ENCODE data around the gene NFIA.

The NFIA gene

DNA sequence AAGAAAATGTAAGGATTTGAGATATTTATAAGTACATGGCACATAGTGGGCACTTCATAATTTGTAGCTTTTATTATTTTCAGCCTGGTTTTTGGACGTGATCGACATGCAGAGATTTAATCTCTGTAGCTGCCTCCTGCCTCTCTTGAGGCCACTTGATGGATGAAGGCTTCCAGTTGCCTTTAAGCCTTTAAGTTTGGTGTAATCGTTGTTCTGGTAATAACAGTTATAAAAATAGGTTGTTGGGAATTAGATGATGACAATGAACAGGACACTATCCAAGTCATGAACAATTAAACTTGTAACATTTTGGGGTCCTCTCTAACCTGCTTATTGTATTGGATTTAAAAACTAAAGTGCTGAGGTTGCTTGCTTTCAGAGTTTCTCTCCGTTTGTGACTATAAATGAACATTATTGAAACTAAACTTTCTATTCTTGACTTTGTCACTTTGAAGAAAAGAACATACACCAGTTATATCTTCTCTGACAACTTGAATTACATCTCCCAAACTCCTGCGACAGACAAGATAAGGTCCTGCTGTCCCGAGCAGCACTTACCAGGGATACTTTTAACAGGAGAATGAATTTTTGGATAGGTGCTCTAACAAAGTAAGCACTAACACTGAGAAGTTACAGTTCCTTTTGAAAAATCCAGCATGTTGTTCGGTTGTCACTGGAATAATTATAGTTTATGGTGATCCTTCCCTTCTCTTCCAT, 295.0 kb downstream of the NFIA start:
- TF ChIP-seq EP300 (IDR thresholded peaks at IDR 0.05; ENCODE audit: borderline replicate concordance), result no peak
- no peak for TF ChIP-seq TCF12 (IDR thresholded peaks at IDR 0.05; ENCODE audit: low read depth)
- TF ChIP-seq, protein P1, sequence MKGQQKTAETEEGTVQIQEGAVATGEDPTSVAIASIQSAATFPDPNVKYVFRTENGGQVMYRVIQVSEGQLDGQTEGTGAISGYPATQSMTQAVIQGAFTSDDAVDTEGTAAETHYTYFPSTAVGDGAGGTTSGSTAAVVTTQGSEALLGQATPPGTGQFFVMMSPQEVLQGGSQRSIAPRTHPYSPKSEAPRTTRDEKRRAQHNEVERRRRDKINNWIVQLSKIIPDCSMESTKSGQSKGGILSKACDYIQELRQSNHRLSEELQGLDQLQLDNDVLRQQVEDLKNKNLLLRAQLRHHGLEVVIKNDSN (IDR thresholded peaks at IDR 0.05), result no peak
- TF ChIP-seq TAF1 (IDR thresholded peaks at IDR 0.05; ENCODE audit: low read depth), result no peak
- no peak for TF ChIP-seq NFIC (IDR thresholded peaks at IDR 0.05)
- no peak for TF ChIP-seq CEBPB (IDR thresholded peaks at IDR 0.05)
- TF ChIP-seq CREB1 (IDR thresholded peaks at IDR 0.05; ENCODE audit: low read depth), result no peak
- no peak for TF ChIP-seq RAD21 (IDR thresholded peaks at IDR 0.05; ENCODE audit: low read depth)
- TF ChIP-seq YY1 (IDR thresholded peaks at IDR 0.05; ENCODE audit: low read depth), result no peak
- no peak for TF ChIP-seq ZBTB7A (IDR thresholded peaks at IDR 0.05; ENCODE audit: low read depth)
- TF ChIP-seq, protein P2, sequence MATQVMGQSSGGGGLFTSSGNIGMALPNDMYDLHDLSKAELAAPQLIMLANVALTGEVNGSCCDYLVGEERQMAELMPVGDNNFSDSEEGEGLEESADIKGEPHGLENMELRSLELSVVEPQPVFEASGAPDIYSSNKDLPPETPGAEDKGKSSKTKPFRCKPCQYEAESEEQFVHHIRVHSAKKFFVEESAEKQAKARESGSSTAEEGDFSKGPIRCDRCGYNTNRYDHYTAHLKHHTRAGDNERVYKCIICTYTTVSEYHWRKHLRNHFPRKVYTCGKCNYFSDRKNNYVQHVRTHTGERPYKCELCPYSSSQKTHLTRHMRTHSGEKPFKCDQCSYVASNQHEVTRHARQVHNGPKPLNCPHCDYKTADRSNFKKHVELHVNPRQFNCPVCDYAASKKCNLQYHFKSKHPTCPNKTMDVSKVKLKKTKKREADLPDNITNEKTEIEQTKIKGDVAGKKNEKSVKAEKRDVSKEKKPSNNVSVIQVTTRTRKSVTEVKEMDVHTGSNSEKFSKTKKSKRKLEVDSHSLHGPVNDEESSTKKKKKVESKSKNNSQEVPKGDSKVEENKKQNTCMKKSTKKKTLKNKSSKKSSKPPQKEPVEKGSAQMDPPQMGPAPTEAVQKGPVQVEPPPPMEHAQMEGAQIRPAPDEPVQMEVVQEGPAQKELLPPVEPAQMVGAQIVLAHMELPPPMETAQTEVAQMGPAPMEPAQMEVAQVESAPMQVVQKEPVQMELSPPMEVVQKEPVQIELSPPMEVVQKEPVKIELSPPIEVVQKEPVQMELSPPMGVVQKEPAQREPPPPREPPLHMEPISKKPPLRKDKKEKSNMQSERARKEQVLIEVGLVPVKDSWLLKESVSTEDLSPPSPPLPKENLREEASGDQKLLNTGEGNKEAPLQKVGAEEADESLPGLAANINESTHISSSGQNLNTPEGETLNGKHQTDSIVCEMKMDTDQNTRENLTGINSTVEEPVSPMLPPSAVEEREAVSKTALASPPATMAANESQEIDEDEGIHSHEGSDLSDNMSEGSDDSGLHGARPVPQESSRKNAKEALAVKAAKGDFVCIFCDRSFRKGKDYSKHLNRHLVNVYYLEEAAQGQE (IDR thresholded peaks at IDR 0.05; ENCODE audit: low read depth), result no peak
- TF ChIP-seq EGR1 (IDR thresholded peaks at IDR 0.05), result no peak
- TF ChIP-seq, protein P3, sequence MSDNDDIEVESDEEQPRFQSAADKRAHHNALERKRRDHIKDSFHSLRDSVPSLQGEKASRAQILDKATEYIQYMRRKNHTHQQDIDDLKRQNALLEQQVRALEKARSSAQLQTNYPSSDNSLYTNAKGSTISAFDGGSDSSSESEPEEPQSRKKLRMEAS (IDR thresholded peaks at IDR 0.05), result no peak

DNA sequence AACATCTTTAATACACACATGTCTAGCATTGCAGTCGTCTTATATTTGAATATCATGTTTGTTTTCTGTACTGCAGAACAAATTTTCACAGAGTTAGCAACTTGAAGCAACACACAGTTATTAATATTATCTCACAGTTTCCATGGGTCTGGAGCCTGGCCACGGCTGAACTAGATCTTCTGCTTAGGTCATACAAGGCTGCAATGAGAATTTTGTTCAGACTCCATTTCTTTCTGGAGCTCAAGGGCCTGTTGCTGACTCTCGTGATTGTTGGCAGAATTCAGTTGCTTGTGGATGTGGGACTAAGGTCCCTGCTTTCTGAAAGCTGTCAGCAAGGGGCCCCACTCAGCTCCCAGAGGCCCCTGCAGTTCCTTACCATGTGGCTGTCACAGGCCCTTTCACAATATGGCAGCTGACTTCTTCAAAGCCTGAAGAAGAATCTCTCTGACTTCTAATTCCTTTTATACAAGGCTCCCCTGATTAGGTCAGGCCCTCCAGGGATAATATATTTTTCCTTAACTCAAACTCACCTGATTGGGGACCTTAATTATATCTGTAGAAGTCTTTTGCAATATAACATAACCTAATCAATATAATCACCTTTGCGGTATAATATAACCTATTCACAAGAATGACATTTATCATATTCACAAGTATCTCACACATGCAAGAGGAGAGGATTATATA, 296.3 kb downstream of the NFIA start:
- no peak for TF ChIP-seq FOXM1 (IDR thresholded peaks at IDR 0.05; ENCODE audit: borderline replicate concordance, low read depth)
- TF ChIP-seq YY1 (IDR thresholded peaks at IDR 0.05; ENCODE audit: low read depth), result no peak
- no peak for TF ChIP-seq ZBTB7A (IDR thresholded peaks at IDR 0.05; ENCODE audit: low read depth)
- no peak for TF ChIP-seq TCF12 (IDR thresholded peaks at IDR 0.05; ENCODE audit: low read depth)
- TF ChIP-seq NFIC (IDR thresholded peaks at IDR 0.05), result no peak
- TF ChIP-seq EP300 (IDR thresholded peaks at IDR 0.05; ENCODE audit: borderline replicate concordance), result no peak
- no peak for TF ChIP-seq CEBPB (IDR thresholded peaks at IDR 0.05)
- TF ChIP-seq, protein P1 (IDR thresholded peaks at IDR 0.05), result no peak
- TF ChIP-seq CREB1 (IDR thresholded peaks at IDR 0.05; ENCODE audit: low read depth), result no peak

DNA sequence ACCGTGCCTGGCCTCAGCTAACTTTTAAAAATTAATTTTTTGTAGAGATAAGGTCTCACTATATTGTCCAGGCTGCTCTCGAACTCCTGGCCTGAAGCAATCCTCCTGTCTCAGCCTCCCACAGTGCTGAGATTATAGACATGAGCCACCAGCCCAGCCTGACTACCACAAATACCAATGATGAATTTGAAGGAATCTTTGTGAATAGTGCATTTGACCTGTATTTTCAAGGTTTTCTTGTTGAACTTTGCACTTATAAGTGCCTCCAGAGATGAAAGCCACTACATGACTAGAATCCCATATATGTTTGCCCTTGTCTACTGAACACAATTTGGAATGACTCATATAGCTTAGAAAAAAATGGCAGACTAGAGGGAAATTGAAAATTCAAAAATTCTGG, 297.3 kb downstream of the NFIA start:
- TF ChIP-seq ZBTB7A (IDR thresholded peaks at IDR 0.05; ENCODE audit: low read depth) (no peak), FOXM1 (IDR thresholded peaks at IDR 0.05; ENCODE audit: borderline replicate concordance, low read depth) (no peak), EGR1 (IDR thresholded peaks at IDR 0.05) (no peak), YY1 (IDR thresholded peaks at IDR 0.05; ENCODE audit: low read depth) (no peak)

DNA sequence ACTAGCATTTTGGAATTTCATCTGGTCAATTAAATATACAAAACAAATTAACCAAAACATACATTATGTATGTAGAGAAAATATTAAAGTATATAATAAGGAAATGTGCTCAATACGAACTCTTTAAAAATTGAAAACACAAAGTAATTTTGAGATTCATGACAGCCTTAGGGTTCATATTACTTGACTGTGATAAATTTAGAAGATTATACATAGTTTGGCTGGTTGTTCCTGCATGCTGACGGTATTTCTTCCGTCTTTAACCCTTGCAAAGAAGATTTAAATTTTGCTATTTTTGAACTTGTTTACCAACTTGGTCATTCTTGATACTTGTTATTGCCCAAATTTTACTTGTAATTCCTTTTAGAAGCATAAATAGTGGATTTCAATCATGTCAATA, 298.2 kb downstream of the NFIA start:
- no peak for TF ChIP-seq EGR1 (IDR thresholded peaks at IDR 0.05)
- no peak for TF ChIP-seq YY1 (IDR thresholded peaks at IDR 0.05; ENCODE audit: low read depth)
- TF ChIP-seq, protein P1 (IDR thresholded peaks at IDR 0.05), result no peak
- TF ChIP-seq, protein P3 (IDR thresholded peaks at IDR 0.05), result no peak
- TF ChIP-seq, protein P2 (IDR thresholded peaks at IDR 0.05; ENCODE audit: low read depth), result no peak
- TF ChIP-seq CEBPB (IDR thresholded peaks at IDR 0.05), result no peak

DNA sequence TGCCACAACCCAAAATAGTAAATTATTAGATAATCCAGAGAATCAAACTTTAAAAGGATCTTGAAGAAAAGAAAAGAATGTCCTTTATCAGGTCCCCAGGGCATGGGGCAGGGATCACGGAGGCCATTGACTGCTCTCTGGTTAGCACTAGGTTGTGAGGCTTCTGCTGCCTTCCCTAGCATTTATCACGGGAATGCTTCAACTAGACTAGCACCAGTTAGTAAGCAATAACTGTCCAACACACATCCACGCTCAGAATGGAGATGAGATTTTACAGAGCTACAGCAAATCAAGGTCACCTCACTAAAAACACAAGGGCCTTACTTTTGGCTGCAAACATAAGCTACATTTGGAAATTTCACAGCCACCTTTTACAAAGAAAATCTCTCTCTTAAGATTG, 304.0 kb downstream of the NFIA start:
- TF ChIP-seq YY1 (IDR thresholded peaks at IDR 0.05; ENCODE audit: low read depth) (no peak), FOXM1 (IDR thresholded peaks at IDR 0.05; ENCODE audit: borderline replicate concordance, low read depth) (no peak), TCF12 (IDR thresholded peaks at IDR 0.05; ENCODE audit: low read depth) (no peak), RAD21 (IDR thresholded peaks at IDR 0.05; ENCODE audit: low read depth) (no peak), EGR1 (IDR thresholded peaks at IDR 0.05) (no peak)
- TF ChIP-seq, protein P1 (IDR thresholded peaks at IDR 0.05), result no peak

Data from Ishikawa (cell line).